IMR-90 (cell line): ENCODE data around the gene MRPL11. TPM values are rescaled to one million over a fixed set of nuclear protein-coding genes. Genes with fewer than 3 reads are reported as not detected.

Experiments used
- MAZ ChIP-seq: IDR thresholded peaks from 2 replicates; pipeline ENCODE4 v1.6.1; 2012; ENCODE audit warnings: low read depth, mild to moderate bottlenecking, low read length, improper control_type of control experiment, moderate library complexity, borderline replicate concordance
- USF2 ChIP-seq: fragments of 150-350 bp; IDR thresholded peaks from 2 replicates; pipeline ENCODE4 v1.6.1; 2017; ENCODE audit warnings: mild to moderate bottlenecking, antibody characterized with exemption, low read length, low read depth
- microRNA-seq, 2 experiments: library from miRNA; stranded (forward) in 1 of 2; unstranded in 1 of 2; fragments of 10-50 nt in 1 of 2; fragments of <30 nt in 1 of 2; gene quantifications in 1 of 2; microRNA quantifications in 1 of 2; one replicate each; pipeline versions ENCODE3 to v1.1.0; 2013 to 2020; ENCODE audit not compliant: insufficient read depth in 1 of 2, insufficient read length in 1 of 2, unreplicated experiment in 1 of 2
- polyA plus RNA-seq, 3 experiments: library from polyadenylated mRNA; depleted of rRNA; stranded (reverse); fragments of >200 nt; gene quantifications; 2 replicates each; pipeline ENCODE4 v1.2.3, GENCODE V29; 2012; ENCODE audit warnings: low replicate concordance in 1 of 3
- small RNA-seq, 5 experiments: library from RNA; depleted of rRNA; stranded (forward); fragments of <200 nt; gene quantifications; one replicate each; pipeline ENCODE3, GENCODE V24; 2012
- total RNA-seq: library from RNA; depleted of rRNA; stranded (reverse); fragments of >200 nt; gene quantifications from 2 replicates; pipeline ENCODE4 v1.2.3, GENCODE V29; 2012; rRNA removed

The MRPL11 gene
- total and polyA plus RNA-seq, 2 of the 4 experiments (the other 2 are of a cell fraction), result 45.5 to 45.6 TPM

GRCh38 chr11:66386171-66387069 lies 52.2 kb downstream of the MRPL11 start (continued):
- no peak for TF ChIP-seq USF2
- TF ChIP-seq MAZ, result no peak

Small RNA genes lying within 50 kb of the gene (microRNA-seq; reads per million reads assigned to microRNA genes)
- not detected for gene RF00416 (ENCODE audit: insufficient read depth, insufficient read length)
- gene RNU1-84P (ENCODE audit: insufficient read depth, insufficient read length), result not detected

Small RNA genes lying within 50 kb of the gene (small RNA-seq; reads per million reads assigned to genes)
- gene RF00416 (0 reads per million in 5 experiments), gene RNU1-84P (0 to 4.8 (median 0.25) reads per million in 5 experiments)

Other genes starting within 250 kb of the MRPL11 start
- 6.9 and 7.9 TPM in 2 replicates for gene KLC2, start 181.1 kb downstream of the MRPL11 start, total RNA-seq
- 22.0 and 26.4 TPM in 2 replicates for gene KLC2, start 181.1 kb downstream of the MRPL11 start, polyA plus RNA-seq (2012; rRNA removed)
- 76.9 and 83.7 TPM in 2 replicates for gene RAB1B, start 170.2 kb downstream of the MRPL11 start, total RNA-seq
- gene RAB1B, start 170.2 kb downstream of the MRPL11 start, polyA plus RNA-seq (2012; rRNA removed), result 248 and 296 TPM in 2 replicates
- 0.54 and 0.83 TPM in 2 replicates for gene CNIH2, start 160.7 kb downstream of the MRPL11 start, total RNA-seq
- gene CNIH2, start 160.7 kb downstream of the MRPL11 start, polyA plus RNA-seq (2012; rRNA removed), result 3.4 and 5.2 TPM in 2 replicates
- gene YIF1A, start 149.7 kb downstream of the MRPL11 start, total RNA-seq, result 128 and 134 TPM in 2 replicates
- 207 and 219 TPM in 2 replicates for gene YIF1A, start 149.7 kb downstream of the MRPL11 start, polyA plus RNA-seq (2012; rRNA removed)
- gene TMEM151A, start 147.0 kb downstream of the MRPL11 start, total RNA-seq, result not detected in 2 replicates
- gene TMEM151A, start 147.0 kb downstream of the MRPL11 start, polyA plus RNA-seq (2012; rRNA removed), result 0.03 and 0.07 TPM in 2 replicates
- gene CD248, start 121.8 kb downstream of the MRPL11 start, total RNA-seq, result 19.5 and 25.6 TPM in 2 replicates
- 209 and 223 TPM in 2 replicates for gene CD248, start 121.8 kb downstream of the MRPL11 start, polyA plus RNA-seq (2012; rRNA removed)
- gene RIN1, start 102.4 kb downstream of the MRPL11 start, total RNA-seq, result 9.9 and 10.6 TPM in 2 replicates
- gene RIN1, start 102.4 kb downstream of the MRPL11 start, polyA plus RNA-seq (2012; rRNA removed), result 20.8 and 27.1 TPM in 2 replicates
- 57.9 and 67.2 TPM in 2 replicates for gene BRMS1, start 93.7 kb downstream of the MRPL11 start, total RNA-seq
- 48.3 and 51.9 TPM in 2 replicates for gene BRMS1, start 93.7 kb downstream of the MRPL11 start, polyA plus RNA-seq (2012; rRNA removed)
- 10.6 and 13.9 TPM in 2 replicates for gene B4GAT1, start 91.2 kb downstream of the MRPL11 start, total RNA-seq
- gene B4GAT1, start 91.2 kb downstream of the MRPL11 start, polyA plus RNA-seq (2012; rRNA removed), result 18.4 and 20.5 TPM in 2 replicates
- under 0.01 TPM in 2 replicates for gene SLC29A2, start 67.1 kb downstream of the MRPL11 start, total RNA-seq
- 0.87 and 1.2 TPM in 2 replicates for gene SLC29A2, start 67.1 kb downstream of the MRPL11 start, polyA plus RNA-seq (2012; rRNA removed)
- gene NPAS4, start 17.8 kb downstream of the MRPL11 start, total RNA-seq, result under 0.01 TPM in 1 of 2 replicates, not detected in the other
- gene NPAS4, start 17.8 kb downstream of the MRPL11 start, polyA plus RNA-seq (2012; rRNA removed), result 0.77 and 0.89 TPM in 2 replicates
- 3.9 and 5.0 TPM in 2 replicates for gene PELI3, start 28.1 kb upstream of the MRPL11 start, total RNA-seq
- 6.3 and 6.5 TPM in 2 replicates for gene PELI3, start 28.1 kb upstream of the MRPL11 start, polyA plus RNA-seq (2012; rRNA removed)
- 51.8 and 52.8 TPM in 2 replicates for gene DPP3, start 41.6 kb upstream of the MRPL11 start, total RNA-seq
- 66.3 and 90.3 TPM in 2 replicates for gene DPP3, start 41.6 kb upstream of the MRPL11 start, polyA plus RNA-seq (2012; rRNA removed)
- gene BBS1, start 71.8 kb upstream of the MRPL11 start, total RNA-seq, result 13.9 and 16.5 TPM in 2 replicates
- 17.3 and 20.6 TPM in 2 replicates for gene BBS1, start 71.8 kb upstream of the MRPL11 start, polyA plus RNA-seq (2012; rRNA removed)
- 3.2 and 3.6 TPM in 2 replicates for gene ZDHHC24, start 107.2 kb upstream of the MRPL11 start, total RNA-seq
- 10.9 and 18.1 TPM in 2 replicates for gene ZDHHC24, start 107.2 kb upstream of the MRPL11 start, polyA plus RNA-seq (2012; rRNA removed)
- under 0.01 TPM in 2 replicates for gene ACTN3, start 108.1 kb upstream of the MRPL11 start, total RNA-seq
- 0.05 and 0.06 TPM in 2 replicates for gene ACTN3, start 108.1 kb upstream of the MRPL11 start, polyA plus RNA-seq (2012; rRNA removed)
- 3.6 and 4.1 TPM in 2 replicates for gene CTSF, start 129.8 kb upstream of the MRPL11 start, total RNA-seq
- gene CTSF, start 129.8 kb upstream of the MRPL11 start, polyA plus RNA-seq (2012; rRNA removed), result 15.2 and 16.0 TPM in 2 replicates
- under 0.01 and 0.18 TPM in 2 replicates for gene CCDC87, start 154.2 kb upstream of the MRPL11 start, total RNA-seq
- gene CCDC87, start 154.2 kb upstream of the MRPL11 start, polyA plus RNA-seq (2012; rRNA removed), result 0.14 and 0.19 TPM in 2 replicates
- 20.1 and 21.4 TPM in 2 replicates for gene CCS, start 154.3 kb upstream of the MRPL11 start, total RNA-seq
- 53.0 and 54.6 TPM in 2 replicates for gene CCS, start 154.3 kb upstream of the MRPL11 start, polyA plus RNA-seq (2012; rRNA removed)
- 9.3 and 12.2 TPM in 2 replicates for gene RBM14, start 177.8 kb upstream of the MRPL11 start, total RNA-seq
- 31.1 and 34.8 TPM in 2 replicates for gene RBM14, start 177.8 kb upstream of the MRPL11 start, polyA plus RNA-seq (2012; rRNA removed)
- 175 and 198 TPM in 2 replicates for gene RBM4, start 199.9 kb upstream of the MRPL11 start, total RNA-seq
- gene RBM4, start 199.9 kb upstream of the MRPL11 start, polyA plus RNA-seq (2012; rRNA removed), result 165 and 176 TPM in 2 replicates
- 23.1 and 25.6 TPM in 2 replicates for gene RBM4B, start 239.0 kb upstream of the MRPL11 start, total RNA-seq
- gene RBM4B, start 239.0 kb upstream of the MRPL11 start, polyA plus RNA-seq (2012; rRNA removed), result 21.1 and 26.7 TPM in 2 replicates